Astrocyte of the spinal cord (primary cell): ENCODE measurements around the gene TAF6.

Experiments
- DNase-seq: peaks from one replicate; pipeline ENCODE4 v3.0.0; 2011; ENCODE audit warnings: low read depth, low spot score
- H3K4me3 ChIP-seq: 2 replicates; pipeline ENCODE4 v1.5.1; 2011; ENCODE audit warnings: low read depth, mild to moderate bottlenecking, low read length, moderate library complexity
- in situ Hi-C: cut with HindIII; loops from 2 replicates; pipeline ENCODE4 v1.10.0; 2017; ENCODE audit warnings: low sequenced_read_pairs
- TF ChIP-seq, protein P1 (sequence below): IDR thresholded peaks from 2 replicates; pipeline ENCODE4 v1.5.1; 2012; ENCODE audit warnings: low read depth, mild to moderate bottlenecking, low read length, inconsistent platforms

The TAF6 gene

DNA sequence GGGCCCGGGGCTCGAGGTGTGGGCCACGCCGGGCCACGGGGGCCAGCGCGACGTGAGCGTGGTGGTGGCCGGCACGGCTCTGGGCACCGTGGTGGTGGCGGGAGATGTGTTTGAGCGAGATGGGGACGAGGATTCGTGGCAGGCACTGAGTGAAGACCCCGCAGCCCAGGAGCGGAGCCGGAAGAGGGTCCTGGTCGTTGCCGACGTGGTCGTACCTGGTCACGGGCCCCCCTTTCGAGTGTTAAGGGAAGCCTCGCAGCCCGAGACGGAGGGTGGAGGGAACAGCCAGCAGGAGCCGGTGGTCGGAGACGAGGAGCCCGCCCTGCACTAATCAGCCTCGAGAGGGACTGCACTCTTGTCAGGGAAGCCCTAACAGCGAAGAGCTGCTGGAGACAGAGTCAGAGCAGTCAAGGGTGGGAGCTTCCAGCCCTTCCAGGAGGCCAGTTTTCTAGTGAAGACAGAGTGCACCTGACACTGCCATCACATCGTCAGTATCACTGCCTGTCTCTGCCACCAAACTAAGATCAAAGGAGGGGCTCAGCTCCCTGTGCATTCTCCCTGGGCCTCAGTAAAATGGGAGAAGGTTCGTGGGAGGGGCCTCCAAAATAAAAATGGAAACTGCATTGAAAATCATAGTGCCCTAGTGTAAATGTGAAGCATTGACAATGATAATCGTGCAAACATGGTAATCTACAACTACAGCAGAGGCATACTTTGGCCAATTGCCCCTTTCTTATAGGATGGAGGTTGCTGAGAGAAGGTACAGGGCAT lies 8.9 kb upstream of the TAF6 start:
- no peak for DNase-seq
- H3K4me3 ChIP-seq = peak overlapping the region; percentile 81
- TF ChIP-seq, protein P1, sequence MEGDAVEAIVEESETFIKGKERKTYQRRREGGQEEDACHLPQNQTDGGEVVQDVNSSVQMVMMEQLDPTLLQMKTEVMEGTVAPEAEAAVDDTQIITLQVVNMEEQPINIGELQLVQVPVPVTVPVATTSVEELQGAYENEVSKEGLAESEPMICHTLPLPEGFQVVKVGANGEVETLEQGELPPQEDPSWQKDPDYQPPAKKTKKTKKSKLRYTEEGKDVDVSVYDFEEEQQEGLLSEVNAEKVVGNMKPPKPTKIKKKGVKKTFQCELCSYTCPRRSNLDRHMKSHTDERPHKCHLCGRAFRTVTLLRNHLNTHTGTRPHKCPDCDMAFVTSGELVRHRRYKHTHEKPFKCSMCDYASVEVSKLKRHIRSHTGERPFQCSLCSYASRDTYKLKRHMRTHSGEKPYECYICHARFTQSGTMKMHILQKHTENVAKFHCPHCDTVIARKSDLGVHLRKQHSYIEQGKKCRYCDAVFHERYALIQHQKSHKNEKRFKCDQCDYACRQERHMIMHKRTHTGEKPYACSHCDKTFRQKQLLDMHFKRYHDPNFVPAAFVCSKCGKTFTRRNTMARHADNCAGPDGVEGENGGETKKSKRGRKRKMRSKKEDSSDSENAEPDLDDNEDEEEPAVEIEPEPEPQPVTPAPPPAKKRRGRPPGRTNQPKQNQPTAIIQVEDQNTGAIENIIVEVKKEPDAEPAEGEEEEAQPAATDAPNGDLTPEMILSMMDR = no peak
- in situ Hi-C loops = no loop called here

DNA sequence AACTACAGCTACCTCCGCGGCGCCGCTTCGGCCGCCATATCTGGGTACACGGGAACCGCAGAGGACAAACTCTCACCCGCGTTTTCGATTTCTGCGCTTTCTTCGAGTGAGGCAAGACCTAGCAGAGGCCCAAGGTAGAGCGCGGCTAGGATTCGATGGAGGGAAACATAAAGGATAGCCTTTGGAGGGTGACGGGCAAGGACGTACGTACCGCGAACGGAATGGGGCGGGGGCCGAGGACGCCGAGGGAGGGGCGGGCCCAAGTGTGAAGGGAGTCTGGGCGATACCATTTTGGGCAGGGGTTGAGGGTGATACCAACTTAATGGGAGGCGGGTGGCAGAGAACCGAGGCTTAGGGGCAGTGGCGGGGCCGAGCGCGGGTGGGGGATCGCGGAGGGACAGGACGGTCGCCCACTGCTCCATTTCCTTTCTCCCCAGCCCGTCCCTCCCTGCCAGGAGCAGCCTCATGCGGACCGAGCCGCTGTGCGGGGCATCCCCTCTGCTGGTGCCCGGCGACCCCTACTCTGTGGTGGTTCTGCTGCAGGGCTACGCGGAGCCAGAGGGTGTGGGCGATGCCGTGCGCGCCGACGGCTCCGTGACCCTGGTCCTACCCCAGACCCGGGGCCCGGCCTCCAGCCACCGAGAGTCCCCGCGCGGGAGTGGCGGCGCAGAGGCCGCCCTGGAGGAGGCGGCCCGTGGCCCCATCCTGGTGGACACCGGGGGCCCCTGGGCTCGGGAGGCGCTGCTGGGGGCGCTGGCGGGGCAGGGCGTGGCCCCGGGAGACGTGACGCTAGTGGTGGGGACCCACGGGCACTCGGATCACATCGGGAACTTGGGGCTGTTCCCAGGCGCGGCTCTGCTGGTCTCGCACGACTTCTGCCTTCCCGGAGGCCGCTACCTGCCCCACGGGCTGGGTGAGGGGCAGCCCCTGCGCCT lies 8.0 kb upstream of the TAF6 start, which contains the start of gene MBLAC1:
Gene MBLAC1 (plus strand): TSS at position 37 of the 935 bp plus-strand sequence. CDS start 429 bp downstream, at position 466.
- H3K4me3 ChIP-seq = peak within 1 kb of the TSS; percentile 81
- in situ Hi-C loops = no loop called here
- peak; percentile 93 for DNase-seq
- TF ChIP-seq, protein P1 = no peak

DNA sequence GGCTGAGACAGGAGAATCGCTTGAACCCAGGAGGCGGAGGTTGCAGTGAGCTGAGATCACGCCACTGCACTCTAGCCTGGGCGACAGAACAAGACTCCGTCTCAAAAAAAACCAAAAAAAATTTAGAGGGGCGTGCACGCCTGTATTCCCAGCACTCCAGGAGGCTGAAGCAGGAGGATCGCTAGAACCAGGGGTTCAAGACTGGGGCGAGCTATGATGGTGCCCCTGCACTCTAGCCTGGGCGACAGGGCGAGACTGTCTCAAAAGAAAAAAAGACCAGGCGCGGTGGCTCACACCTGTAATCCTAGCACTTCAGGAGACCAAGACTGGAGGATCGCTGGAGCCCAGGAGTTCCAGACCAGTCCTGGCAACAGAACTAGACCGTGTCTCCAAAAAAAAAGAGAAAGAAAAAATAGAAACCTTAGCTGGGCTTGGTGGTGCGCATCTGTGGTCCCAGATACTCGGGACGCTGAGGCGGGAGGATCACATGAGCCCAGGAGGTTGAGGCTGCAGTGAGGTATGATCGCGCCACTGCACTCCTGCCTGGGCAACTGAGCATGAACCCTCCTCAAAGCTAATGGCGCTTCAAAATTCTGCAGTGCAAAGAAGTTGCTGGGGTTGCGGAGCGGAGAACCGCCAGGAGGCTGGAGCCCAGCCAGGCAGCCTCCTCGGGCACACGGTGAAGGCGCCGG lies 7.2 kb upstream of the TAF6 start:
- TF ChIP-seq, protein P1 = no peak
- DNase-seq = no peak
- in situ Hi-C loops = no loop called here
- peak overlapping the region; percentile 81 for H3K4me3 ChIP-seq

DNA sequence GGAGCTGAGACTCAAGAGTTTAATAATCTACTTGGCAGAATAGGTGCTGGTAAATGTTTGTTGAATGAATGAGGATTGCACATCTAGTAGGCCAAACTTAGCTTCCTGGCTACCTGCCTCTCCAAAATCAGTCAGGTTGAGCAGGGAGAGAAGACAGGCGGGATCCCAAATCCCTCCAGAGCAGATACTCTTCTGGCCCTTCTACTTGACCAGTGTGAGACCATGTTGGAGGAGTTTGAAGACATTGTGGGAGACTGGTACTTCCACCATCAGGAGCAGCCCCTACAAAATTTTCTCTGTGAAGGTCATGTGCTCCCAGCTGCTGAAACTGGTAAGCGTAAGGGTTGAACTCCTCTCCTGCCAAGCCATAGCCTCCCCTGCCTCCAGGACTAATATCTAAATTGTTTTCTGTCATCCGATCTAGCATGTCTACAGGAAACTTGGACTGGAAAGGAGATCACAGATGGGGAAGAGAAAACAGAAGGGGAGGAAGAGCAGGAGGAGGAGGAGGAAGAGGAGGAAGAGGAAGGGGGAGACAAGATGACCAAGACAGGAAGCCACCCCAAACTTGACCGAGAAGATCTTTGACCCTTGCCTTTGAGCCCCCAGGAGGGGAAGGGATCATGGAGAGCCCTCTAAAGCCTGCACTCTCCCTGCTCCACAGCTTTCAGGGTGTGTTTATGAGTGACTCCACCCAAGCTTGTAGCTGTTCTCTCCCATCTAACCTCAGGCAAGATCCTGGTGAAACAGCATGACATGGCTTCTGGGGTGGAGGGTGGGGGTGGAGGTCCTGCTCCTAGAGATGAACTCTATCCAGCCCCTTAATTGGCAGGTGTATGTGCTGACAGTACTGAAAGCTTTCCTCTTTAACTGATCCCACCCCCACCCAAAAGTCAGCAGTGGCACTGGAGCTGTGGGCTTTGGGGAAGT lies 5.4 kb upstream of the TAF6 start:
- no peak for DNase-seq
- H3K4me3 ChIP-seq = no peak overlapping the region
- in situ Hi-C loops = no loop called here
- TF ChIP-seq, protein P1 = no peak

DNA sequence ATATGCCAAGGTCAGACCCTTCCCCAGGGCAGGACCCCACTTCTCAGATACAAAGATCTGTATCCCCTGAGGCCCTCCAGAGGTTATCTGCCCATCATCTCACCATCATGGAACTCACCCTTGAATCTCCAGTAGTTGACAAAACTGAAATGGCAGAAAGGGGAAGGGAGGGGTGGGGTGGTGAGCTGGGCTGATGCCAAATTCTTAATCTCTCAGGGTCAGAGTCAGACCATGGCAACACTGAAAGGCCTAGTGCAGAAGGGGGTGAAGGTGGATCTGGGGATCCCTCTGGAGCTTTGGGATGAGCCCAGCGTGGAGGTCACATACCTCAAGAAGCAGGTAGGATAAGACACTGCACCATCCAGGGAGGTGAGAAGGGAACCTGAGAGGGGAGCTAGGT lies 3.4 kb upstream of the TAF6 start:
- DNase-seq = no peak

More for the DNA sequence above, 3.4 kb upstream of the TAF6 start:
- TF ChIP-seq, protein P1 = no peak
- H3K4me3 ChIP-seq = no peak overlapping the region
- in situ Hi-C loops = no loop called here
